Loucy (cell line): Measurements from ENCODE around the gene ATAD3C.

ENCODE experiments used
- CTCF ChIP-seq: fragments of 200-600 bp; sonication (generic); conservative IDR thresholded peaks from 2 replicates; pipeline ENCODE4 v1.5.1; 2014; ENCODE audit warnings: mild to moderate bottlenecking, antibody characterized with exemption, low read length
- EZH2phosphoT487 ChIP-seq: fragments of 200-600 bp; IDR thresholded peaks from 2 replicates; pipeline ENCODE4 v1.6.1; 2018; ENCODE audit warnings: antibody characterized with exemption, mild to moderate bottlenecking, moderate library complexity, borderline replicate concordance

DNA sequence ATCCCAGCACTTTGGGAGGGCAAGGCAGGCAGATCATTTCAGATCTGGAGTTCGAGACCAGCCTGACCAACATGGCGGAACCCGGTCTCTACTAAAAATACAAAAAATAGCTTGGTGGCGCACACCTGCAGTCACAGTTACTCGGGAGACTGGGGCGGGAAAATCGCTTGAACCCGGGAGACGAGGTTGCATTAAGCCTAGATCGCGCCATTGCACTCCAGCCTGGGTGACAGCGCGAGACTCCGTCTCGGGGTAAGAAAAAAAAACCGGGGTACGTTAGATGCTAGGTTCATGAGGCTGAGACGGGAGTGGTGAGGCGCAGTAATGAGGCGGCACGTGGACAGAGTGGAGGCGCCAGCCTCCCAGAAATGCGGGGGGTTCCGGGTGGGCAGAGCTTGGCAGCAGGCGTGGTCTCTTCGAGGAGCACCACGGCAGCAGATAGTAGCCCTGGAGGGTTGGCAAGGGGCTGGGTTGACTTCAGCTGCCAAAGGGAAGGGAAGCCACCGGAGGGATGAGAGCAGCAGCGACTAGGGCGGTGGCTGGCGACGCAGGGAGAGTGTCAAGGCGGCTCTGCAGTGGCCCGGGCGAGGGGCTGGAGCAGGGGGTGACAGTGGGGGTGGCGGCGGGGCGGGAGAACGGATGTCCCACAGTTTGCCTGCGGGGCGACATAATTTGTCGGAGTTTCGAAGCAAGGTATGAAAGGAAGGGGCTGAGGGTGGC, 43.2 kb upstream of the ATAD3C start:
- no peak for TF ChIP-seq CTCF
- TF ChIP-seq EZH2phosphoT487: no peak
